NOMO-1 (cell line): Measurements from ENCODE around the gene PRRC2C.
"Not testable (repeated sequence)": the region's sequence is repeated elsewhere in the genome, so short reads cannot be mapped to it uniquely, and the experiment has no call there.

Experiments used
- DNase-seq, 2 experiments: peaks; one replicate each; lab custom pipeline; 2025; ENCODE audit not compliant: unreplicated experiment in 2 of 2; lab: John Stamatoyannopoulos, UW

Gene PRRC2C

GRCh38 chr1:171581766-171582165 lies 96.4 kb downstream of the PRRC2C start:
- no peak for DNase-seq

DNA sequence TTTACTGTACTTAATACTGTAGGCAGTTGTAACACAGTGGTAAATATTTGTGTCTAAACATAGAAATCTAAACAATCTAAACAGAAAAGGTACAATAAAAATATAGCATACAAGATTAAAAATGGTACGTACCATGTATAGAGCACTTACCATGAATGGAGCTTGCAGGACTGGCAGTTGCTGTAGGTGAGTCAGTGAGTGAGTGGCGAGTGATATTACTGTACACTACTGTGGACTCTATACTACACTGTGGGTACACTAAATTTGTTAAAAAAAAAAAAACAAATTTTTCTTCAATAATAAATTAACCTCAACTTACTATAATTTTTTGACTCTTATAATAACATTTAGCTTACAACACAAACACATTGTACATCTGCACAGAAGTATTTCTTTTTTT lies 97.3 kb downstream of the PRRC2C start:
- no peak for DNase-seq

DNA sequence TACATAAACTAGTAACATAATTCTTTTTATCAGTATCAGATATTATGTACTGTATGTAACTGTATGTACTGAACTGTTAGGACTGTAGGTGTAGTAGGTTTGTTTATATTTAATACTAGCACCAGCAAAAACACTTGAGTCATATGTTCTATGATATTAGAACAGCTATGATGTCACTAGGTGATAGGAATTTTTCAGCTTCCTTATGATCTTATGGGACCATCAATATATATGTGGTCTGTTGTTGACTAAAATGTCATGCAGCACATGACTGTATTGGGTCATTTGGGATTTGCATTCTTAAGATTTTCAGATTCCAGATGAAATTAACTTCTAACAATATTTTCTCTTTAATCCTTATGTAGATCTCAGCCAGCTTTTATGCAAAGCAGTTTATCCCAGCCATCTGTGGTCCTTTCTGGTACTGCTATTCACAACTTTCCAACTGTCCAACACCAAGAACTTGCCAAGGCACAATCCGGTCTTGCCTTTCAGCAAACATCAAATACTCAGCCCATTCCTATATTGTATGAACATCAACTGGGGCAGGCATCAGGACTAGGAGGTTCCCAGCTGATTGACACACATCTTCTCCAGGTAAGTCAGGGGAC lies 98.4 kb downstream of the PRRC2C start:
- no peak for DNase-seq

- no peak for DNase-seq
Observed at GRCh38 chr1:171585715-171586114, 100.4 kb downstream of the PRRC2C start.

- no peak for DNase-seq
Observed at GRCh38 chr1:171588230-171588629, 102.9 kb downstream of the PRRC2C start.

DNA sequence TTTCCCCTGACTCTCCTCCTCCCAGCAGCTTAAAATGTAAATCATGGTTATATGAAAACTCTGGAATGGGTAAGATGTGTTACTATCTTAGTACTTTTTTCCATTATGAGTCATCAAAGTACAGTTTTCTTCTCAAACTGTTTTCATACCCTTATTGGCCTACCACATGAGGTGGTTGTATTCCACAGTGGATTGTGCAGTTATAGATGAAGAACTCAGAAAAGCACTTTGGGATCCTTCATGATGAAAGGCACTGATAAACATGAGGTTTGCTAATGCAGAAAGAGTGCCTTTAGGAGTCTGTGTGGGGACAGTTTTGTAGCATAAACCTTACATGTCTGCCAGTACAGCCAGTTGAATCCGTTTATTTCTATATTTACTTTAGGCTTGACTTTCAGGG lies 104.7 kb downstream of the PRRC2C start:
- DNase-seq, result no peak

DNA sequence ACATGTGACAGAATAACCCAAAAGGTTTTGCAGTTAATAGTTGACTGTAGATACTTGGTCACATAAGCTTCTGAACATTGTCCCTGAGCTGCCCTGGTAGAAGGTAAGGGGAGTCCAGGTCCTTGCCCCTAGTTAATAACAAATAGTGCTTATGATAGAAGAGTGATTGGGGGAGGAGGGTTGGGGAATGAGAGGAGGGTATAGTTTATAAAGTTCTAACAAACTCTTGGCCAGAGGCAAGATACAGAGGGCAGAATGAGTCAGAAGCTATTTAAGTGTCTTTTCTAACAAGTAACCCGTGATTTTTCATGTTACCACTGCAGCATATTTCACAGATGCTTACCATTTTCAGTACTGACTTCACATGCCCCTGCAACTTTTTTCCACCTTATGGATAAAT lies 110.0 kb downstream of the PRRC2C start:
- no peak for DNase-seq

DNA sequence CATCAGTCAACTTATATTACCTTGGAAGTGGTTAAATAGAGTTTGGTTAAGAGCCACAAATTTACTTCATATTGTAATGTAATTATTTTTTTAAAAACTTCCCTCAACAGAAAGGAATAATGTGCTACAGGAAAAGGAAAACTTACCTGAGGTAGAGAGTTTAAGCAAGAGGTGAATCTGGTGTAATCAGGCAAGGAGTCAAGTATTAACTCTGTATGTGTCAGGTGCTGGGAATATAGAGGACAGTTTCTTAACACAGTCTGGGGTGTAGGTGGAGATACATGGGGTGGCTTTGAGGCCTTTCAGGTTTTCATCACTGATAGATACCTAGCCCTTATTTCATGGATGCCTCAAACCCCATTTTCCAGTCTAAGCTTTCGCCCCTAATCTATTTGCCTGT lies 110.8 kb downstream of the PRRC2C start:
- no peak for DNase-seq

DNA sequence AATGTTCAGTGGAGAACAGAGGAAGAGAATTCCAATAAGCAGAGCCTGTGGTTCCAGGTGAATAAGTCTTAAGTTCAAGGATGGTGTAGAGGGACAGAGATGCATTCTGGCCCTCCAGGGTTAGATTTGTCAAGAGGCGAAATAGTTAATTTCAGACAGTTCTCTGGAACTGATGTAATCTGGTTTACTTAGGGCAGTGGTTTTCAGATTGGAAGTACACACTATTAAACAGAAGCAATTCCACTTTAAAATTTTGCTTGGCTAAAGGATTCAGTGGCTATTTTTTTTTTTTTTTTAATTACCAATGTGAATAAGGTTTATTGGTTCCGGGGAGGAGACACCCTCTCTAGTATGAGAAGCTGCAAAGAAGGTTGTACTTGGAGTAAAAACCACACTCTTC lies 111.4 kb downstream of the PRRC2C start:
- peak in 1 of 2 experiments; percentile 3 for DNase-seq

DNA sequence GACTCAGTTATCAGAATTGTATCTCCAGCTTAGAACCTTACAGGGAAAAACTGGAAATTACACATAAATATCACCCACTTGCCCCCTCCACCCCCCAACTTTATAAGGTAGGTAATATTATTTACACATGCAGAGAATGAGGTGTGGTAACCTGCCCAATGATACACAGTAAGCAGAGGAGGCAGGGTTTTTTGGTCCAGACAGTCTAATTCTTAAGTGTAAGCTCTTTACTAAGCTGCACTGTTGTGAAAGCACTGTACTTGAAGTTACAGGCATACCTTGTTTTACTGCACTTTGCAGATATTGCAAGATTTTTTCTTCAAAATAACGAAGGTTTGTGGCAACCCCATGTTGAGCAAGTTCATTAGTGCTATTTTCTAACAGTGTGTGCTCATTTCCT lies 111.9 kb downstream of the PRRC2C start:
- peak; percentile 39 to 79 for DNase-seq

- DNase-seq, result not testable (repeated sequence)
Observed at GRCh38 chr1:171600310-171600709, 115.0 kb downstream of the PRRC2C start.

DNA sequence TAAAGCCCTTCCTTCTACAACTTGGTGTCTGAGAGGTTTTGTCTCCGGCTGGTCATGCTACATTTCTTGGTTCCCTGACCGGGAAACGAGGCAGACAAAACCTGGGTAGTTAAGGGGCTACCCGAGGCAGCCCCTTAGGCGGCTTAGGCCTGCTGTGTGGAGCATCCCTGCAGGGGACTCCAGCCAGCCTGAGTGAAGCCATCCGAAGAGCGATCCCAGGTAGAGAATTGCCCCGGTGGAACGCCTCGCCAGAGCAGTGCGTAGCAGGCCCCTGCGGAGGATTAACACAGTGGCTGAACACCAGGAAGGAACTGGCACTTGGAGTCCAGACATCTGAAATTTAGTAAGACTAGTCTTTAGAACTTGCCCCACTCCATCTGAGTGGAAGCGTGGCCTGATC lies 115.5 kb downstream of the PRRC2C start:
- DNase-seq, result no peak

- not testable (repeated sequence) for DNase-seq
Observed at GRCh38 chr1:171603042-171603441, 117.7 kb downstream of the PRRC2C start.

GRCh38 chr1:171606402-171606941 lies 121.1 kb downstream of the PRRC2C start:
- DNase-seq, result peak in 1 of 2 experiments; percentile 26

GRCh38 chr1:171610385-171610784 lies 125.1 kb downstream of the PRRC2C start:
- peak; percentile 29 to 73 for DNase-seq

DNA sequence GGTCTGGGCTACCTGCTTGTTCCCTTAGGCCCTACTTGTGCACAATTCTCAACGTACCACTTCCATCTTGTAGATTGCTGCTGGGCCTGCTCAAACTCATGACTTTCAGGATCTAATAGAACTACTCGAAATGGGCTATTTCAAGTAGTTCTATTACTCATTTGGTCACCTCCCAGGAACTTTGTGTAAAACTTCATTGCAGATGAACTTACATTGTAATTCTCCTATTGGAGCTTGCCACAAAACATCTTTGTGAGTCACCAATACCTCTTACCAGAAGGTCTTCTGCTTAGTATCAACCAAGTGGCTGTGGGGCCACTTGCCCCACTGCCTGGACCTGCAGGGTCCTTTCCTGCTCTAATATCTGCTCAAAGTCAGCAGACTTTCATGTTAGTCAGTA lies 126.0 kb downstream of the PRRC2C start:
- DNase-seq, result no peak

- no peak for DNase-seq
Observed at GRCh38 chr1:171613282-171613681, 128.0 kb downstream of the PRRC2C start.

- not testable (repeated sequence) for DNase-seq
Observed at GRCh38 chr1:171615122-171615906, 130.0 kb downstream of the PRRC2C start.

- DNase-seq, result no peak
Observed at GRCh38 chr1:171616586-171616985, 131.3 kb downstream of the PRRC2C start.

DNA sequence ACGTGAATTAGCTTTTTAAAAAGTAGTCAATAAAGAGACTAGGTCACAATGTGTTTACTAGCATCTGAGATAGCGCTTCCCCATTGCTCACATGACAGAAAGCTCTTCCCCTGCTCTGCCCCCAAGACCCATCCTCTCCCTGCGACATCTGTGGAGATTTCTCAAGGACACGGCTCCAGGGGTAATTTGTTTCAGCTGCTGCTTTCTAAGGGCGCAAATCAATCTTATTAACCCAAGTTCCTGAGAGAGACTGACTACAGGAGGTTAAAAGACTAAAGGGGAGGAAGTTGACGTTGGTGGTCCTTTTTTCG lies 136.8 kb downstream of the PRRC2C start, which contains the start of gene MYOCOS:
Gene MYOCOS, plus strand, starts transcription at position 92 of the 311 bp plus-strand sequence. CDS start 1,641 bp downstream, outside the sequence.
- DNase-seq, result no peak

- no peak for DNase-seq
Observed at GRCh38 chr1:171623651-171624331, 138.5 kb downstream of the PRRC2C start.

DNA sequence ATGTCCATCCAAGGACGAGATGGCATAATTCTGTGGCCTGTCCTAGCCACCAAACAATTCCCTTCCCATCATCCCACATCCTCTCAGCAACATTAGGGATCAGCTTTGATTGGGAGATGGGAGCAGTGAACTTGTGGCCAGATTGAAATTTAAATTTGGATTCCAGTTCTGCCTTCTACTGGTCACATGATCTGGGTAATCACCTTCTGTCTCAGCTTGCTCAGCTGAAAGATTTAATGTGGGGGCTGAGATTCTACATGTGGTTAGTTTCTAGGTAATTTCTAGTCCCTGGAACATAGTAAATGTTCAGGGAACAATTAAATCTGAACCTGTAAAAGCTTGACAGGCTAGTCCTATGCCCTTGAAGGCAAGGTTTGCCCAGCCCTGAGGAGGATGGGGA lies 139.9 kb downstream of the PRRC2C start:
- no peak for DNase-seq
